Stimulated activated CD8-positive, alpha-beta memory T cell treated with anti-CD3 and anti-CD28 coated beads, Interleukin-12 subunit alpha, Interleukin-12 subunit beta, amount 100 ng/mL, for 4 hours (primary cell): ENCODE measurements around the gene SMIM45.

Source experiments
- DNase-seq: peaks from one replicate; pipeline ENCODE4 v3.0.0-alpha.2; 2020; ENCODE audit warnings: low read depth

Gene SMIM45

DNA sequence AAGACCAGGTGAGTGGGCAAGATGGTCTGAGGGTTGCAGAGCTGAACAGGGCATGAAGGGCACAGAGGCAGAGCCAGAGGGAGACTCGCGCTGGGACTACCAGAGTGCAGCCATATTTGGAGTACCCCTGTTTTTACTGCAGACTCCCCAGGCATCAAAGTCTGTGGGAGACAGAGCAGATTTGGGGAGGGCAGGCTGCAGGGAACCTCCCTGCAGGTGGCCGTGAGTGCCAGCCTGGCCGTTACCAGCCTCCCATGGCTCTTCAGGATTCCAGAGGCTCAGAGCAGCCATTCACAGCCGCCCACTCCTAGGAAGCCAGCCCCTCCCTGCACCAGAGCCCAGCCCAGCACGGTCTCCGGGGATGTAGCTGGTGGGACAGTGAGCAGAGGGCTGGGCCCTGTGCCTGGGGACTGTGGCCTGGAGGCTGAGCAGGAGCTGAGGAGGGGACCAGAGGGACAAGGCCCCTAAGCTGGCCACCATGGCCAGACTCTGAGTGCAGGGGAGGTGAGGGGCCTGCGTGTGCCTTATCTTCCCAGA, 17.2 kb downstream of the SMIM45 start, which contains the start of gene SEPTIN3:
SEPTIN3 (plus strand) TSS at position 334 of the 537 bp plus-strand sequence. CDS start 2,050 bp downstream, outside the sequence.
- no peak for DNase-seq

- DNase-seq = no peak
Observed at GRCh38 chr22:41970601-41971000, 18.7 kb downstream of the SMIM45 start.

- DNase-seq = no peak
Observed at GRCh38 chr22:41971431-41971830, 19.5 kb downstream of the SMIM45 start.

DNA sequence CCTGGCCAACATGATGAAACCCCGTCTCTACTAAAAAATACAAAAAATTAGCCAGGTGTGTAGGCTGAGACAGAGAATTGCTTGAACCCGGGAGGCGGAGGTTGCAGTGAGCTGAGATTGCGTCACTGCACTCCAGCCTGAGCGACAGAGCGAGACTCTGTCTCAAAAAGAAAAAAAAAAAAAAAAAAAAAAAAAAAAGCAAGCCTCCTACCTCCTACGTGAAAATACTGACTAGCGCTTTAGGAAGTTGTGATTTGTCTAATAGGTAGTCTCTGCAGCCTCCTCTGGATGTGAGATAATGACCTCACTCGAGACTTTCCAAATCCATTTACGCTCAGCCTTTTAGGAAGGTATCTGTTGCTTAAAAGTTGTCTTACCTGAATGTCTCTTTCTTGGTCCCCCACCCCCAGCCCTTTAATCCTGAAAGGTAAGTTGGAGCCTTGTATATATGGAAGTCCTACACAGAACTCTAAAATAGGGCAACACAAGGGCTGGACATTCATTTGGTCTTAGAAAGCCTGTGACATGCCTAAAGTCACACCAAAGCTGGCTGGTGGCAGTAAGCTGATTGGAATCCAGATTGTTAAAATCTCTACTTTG, 22.8 kb downstream of the SMIM45 start:
- DNase-seq = no peak

DNA sequence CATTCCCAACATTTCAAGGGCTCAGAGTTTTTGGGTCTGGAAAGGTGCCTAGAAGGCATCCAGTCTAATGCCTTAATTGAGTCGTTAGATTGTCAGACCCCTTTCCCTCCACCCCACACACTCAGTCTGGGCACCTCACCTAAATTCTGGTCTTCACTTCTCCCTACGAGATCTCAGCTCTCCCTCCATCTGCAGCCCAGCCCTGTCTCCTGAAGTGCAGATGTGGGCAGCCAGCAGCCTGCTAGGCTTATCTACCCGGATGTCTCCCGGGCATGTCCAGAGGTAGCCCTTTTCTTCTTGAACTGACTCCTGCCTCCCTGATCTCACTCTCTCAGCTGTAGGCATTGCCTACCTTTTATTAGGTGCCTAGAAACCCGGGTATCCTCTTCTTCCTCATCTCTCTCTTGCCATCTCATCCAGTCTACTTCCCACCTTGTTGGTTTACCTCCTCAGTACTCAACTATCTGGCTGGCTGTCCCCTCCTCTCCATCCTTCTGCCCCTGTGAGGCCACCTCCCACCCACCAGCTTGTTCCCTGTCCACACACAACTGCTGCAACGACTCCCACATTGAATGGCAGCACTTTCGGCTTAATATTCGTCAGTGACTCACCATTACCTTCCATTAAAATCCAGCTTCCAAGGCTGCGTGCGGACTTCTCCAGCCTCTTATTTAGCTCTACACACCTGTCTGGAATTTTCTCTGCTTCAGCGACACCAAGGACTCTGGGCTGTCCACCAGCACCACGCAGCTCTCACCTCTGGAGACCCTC, 23.5 kb downstream of the SMIM45 start:
- no peak for DNase-seq

GRCh38 chr22:41976070-41976901, 24.3 kb downstream of the SMIM45 start:
- peak; percentile 26 for DNase-seq

DNA sequence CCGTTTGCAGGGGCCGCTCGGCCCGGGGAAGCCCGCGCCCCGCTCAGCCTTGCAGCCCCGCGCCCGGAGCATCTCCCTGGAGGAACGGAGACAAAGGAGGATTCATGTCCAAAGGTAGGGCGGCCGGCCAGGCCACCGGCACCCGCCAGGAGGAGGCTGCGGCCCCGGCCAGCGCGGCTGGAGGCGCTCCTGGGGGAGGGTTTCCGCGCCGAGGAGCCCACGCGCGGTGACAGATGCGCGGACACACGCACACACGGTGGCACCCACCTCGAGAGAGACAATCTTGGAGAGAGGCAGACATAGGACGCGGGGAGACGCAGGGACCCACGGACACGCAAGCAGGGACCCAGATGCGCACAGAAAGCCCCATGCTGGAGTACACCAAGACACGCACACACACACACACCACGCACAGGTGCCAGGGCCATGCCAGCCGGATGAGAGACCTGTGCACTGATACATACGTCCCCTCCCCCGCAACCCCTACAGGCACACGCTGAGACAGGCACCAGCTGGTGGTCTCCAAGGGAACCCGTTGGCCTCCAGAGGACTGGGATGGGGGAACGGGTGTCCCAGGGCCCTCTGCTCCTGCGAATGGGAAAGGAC, 25.1 kb downstream of the SMIM45 start:
- no peak for DNase-seq

DNA sequence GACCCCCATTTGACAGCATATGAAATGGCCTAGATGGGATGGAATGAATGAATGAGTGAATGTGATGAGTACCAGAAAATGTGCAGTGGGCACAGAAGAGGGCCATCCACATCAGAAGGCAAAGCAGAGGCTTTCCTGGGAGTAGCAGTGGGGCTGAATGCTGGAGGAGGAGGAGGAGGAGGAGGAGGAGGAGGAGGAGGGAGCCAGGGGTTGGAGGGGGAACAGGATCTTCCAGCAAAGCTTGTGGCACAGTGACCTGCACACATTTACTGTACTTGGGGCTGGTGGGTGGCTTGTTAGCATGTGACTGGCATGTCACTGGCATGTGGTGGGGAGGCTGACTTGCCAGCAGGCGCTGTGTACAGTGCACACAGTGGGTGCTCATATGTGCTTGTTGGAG, 26.8 kb downstream of the SMIM45 start:
- DNase-seq = no peak

- DNase-seq = no peak
Observed at GRCh38 chr22:41979423-41980250, 27.7 kb downstream of the SMIM45 start.

DNA sequence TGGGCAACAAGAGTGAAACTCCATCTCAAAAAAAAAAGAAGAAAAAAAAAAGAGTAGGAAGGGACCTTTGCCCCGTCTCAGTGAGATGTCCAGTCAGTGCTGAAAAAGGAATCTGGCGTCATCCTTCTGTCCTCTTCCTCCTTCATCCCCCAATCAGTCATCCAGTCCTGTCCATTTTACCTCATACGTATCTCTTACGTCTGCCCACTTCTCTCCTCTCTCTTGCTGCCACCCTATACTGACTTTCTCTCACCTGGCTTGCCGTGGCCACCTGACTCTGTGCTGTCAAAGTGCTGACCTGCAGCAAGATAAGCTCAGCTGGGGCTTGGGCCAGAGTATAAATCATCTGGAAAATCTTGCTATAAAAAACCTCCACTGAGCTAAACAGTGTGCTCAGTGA, 30.9 kb downstream of the SMIM45 start:
- no peak for DNase-seq

DNA sequence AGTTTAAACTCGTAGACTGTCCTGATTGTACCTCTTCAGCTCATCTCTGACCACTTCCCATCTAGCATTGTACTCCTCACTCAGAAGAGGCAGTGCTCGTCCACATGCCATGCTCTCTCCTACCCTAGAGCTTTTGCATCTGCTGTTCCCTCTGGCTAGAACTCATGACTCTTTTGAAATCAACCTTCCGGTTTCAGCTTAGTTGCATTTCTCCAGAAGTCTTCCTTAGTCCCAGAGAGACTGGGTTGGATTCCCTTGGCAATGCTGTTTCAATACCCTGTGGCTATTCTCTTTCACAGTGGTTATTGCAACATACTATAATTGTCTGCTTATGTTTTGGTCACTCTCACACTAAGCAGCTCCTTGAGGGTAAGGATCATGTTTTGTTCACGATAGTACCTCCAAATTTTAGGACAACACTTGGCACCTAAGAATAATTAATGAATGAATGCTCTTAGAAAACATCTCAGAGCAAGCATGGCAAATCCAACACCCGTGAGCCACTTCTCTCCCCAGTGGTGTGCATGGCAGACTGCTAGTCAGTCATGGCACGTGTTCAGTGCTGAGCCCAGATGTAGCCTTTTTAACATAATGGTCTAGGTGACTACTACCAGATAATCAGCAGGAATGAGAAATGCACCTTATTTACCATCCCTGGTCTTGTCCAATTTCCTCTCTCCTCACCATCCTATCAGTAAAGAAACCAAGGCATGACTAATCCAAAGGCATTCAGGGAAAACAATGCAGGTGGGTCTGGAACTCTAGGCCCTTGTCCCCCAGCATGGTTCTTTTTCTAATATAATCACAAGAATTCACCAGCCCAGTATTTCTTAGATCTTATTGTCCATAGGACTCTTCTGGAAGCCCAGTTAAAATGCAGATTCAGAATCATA, 31.8 kb downstream of the SMIM45 start:
- DNase-seq = no peak

DNA sequence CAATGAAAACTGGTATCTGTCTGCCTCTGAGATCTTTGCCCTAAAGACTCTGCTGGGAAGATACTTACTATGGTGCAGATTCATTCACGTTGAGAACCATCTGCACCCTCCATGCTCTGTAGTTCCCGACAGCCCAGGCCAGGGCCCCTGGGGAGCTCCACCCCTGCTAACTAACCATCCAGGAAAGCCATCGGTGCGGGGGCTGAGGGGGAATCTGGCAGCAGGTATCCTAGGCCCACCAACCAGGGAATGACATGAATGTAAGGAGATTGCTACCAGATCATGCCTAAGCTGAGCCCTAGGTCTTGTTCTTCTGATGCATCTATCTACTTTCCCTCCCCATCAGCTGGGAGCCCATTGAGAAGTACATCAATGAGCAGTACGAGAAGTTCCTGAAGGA, 35.3 kb downstream of the SMIM45 start:
- DNase-seq = no peak

GRCh38 chr22:41989246-41989645, 37.3 kb downstream of the SMIM45 start:
- DNase-seq = no peak

DNA sequence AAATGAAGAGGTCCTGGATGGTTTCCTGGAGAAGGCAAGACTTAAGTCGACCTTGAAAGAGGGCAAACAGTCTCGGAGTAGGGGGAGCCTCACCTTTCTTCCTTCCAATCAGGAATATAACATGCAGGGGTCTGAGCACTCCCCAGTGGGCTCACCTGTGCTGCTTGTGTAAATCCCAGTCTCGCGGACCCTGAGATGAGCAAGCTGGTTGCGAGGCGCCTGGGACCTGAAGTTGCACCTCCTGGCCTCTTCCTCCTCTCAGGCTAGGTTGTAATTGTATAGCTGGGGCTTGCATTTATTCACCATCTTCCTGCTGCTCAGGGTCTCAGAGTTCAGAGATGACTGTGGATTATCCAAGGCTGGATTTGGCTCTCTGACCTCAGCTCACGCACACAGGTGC, 39.2 kb downstream of the SMIM45 start:
- DNase-seq = no peak

DNA sequence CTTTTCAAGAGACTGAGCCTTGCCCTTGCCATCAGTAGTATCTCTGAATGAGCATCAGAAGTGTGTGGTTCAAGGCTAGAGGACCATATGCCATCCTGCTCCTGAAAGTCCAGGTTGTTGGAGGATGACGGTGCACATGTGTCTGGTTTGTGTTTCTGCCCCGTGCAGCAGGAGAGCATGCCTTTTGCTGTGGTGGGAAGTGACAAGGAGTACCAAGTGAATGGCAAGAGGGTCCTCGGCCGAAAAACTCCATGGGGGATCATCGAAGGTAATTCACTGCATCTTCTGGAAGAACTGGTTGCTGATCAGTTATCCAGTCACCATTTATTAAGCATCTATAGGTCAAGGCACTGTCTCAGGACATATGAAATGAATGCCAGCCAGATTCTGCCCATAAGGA, 40.5 kb downstream of the SMIM45 start:
- no peak for DNase-seq

- DNase-seq = no peak
Observed at GRCh38 chr22:41995211-41995610, 43.3 kb downstream of the SMIM45 start.

- DNase-seq = no peak
Observed at GRCh38 chr22:41996826-41997225, 44.9 kb downstream of the SMIM45 start.

GRCh38 chr22:41998361-41999261, 46.7 kb downstream of the SMIM45 start, which contains the start of gene WBP2NL:
Gene WBP2NL, plus strand, starts transcription at chr22:41998788. Its CDS starts 31 bp downstream, at chr22:41998819.
- DNase-seq = peak; percentile 80

GRCh38 chr22:42000466-42000865, 48.5 kb downstream of the SMIM45 start:
- no peak for DNase-seq
